HepG2 (cell line): Measurements from ENCODE around the gene AMDHD1. TPM values are rescaled to one million over a fixed set of nuclear protein-coding genes. Genes with fewer than 3 reads are reported as not detected.
A peak's percentile ranks its signal among the peaks of the same experiment; 100 is the strongest.

ENCODE experiments used
- ELF4 ChIP-seq: sonication (generic); formaldehyde crosslinking; IDR thresholded peaks from 2 replicates; pipeline ENCODE4 v1.5.0; 2020; ENCODE audit warnings: missing genetic modification reagents, mild to moderate bottlenecking, moderate library complexity, borderline replicate concordance
- FOXA1 ChIP-seq, 2 experiments: fragments of 450-650 bp in 1 of 2; sonication (generic) in 1 of 2; formaldehyde crosslinking in 1 of 2; IDR thresholded peaks; 2 replicates each; pipeline versions ENCODE4 v1.4.0 to v1.6.1; 2016 to 2020; ENCODE audit warnings: missing genetic modification reagents in 1 of 2
- HMGXB4 ChIP-seq, 2 experiments: sonication (generic) in 1 of 2; formaldehyde crosslinking in 1 of 2; IDR thresholded peaks; 2 replicates each; pipeline versions ENCODE4 v1.4.0 to v1.6.1; 2018 to 2020; ENCODE audit warnings: missing genetic modification reagents in 2 of 2, borderline replicate concordance in 1 of 2, low read depth in 1 of 2, mild to moderate bottlenecking in 1 of 2, missing biosample characterization in 1 of 2
- HOXA7 ChIP-seq: sonication (generic); formaldehyde crosslinking; IDR thresholded peaks from 2 replicates; pipeline ENCODE4 v1.8.1; 2022; ENCODE audit warnings: mild to moderate bottlenecking, missing genetic modification reagents, moderate library complexity
- IKZF5 ChIP-seq: IDR thresholded peaks from 2 replicates; pipeline ENCODE4 v1.6.1; 2018; ENCODE audit warnings: missing genetic modification reagents, mild to moderate bottlenecking, missing compliant biosample characterization
- MAX ChIP-seq: IDR thresholded peaks from 2 replicates; pipeline ENCODE4 v1.6.1; 2012; ENCODE audit warnings: inconsistent platforms
- MBD4 ChIP-seq: IDR thresholded peaks from 2 replicates; pipeline ENCODE4 v1.6.1; 2012; ENCODE audit warnings: low read length, inconsistent platforms, borderline replicate concordance
- PRDM4 ChIP-seq: sonication (generic); formaldehyde crosslinking; IDR thresholded peaks from 2 replicates; pipeline ENCODE4 v1.9.0; 2021; ENCODE audit warnings: missing genetic modification reagents, borderline replicate concordance
- TAF1 ChIP-seq: sonication (generic); formaldehyde crosslinking; IDR thresholded peaks from 2 replicates; pipeline ENCODE4 v1.4.0; 2020; ENCODE audit warnings: missing genetic modification reagents
- TARDBP ChIP-seq: sonication (generic); formaldehyde crosslinking; IDR thresholded peaks from 2 replicates; pipeline ENCODE4 v1.8.0; 2022; ENCODE audit warnings: mild to moderate bottlenecking, missing genetic modification reagents
- ZBTB3 ChIP-seq: sonication (generic); formaldehyde crosslinking; IDR thresholded peaks from 2 replicates; pipeline ENCODE4 v1.4.0; 2020; ENCODE audit warnings: low read depth, mild to moderate bottlenecking, moderate library complexity, missing genetic modification reagents, borderline replicate concordance
- ZBTB7B ChIP-seq: sonication (generic); formaldehyde crosslinking; IDR thresholded peaks from 2 replicates; pipeline ENCODE4 v1.4.0; 2020; ENCODE audit warnings: missing genetic modification reagents
- ZNF280B ChIP-seq: sonication (generic); formaldehyde crosslinking; IDR thresholded peaks from 2 replicates; pipeline ENCODE4 v1.5.0; 2020; ENCODE audit warnings: missing genetic modification reagents, mild to moderate bottlenecking, borderline replicate concordance
- ZNF362 ChIP-seq: sonication (generic); formaldehyde crosslinking; IDR thresholded peaks from 2 replicates; pipeline ENCODE4 v1.4.0; 2020; ENCODE audit warnings: missing genetic modification reagents, mild to moderate bottlenecking, borderline replicate concordance
- ZNF414 ChIP-seq: sonication (generic); formaldehyde crosslinking; IDR thresholded peaks from 2 replicates; pipeline ENCODE4 v1.5.0; 2020; ENCODE audit warnings: missing genetic modification reagents
- ZNF605 ChIP-seq: sonication (generic); formaldehyde crosslinking; IDR thresholded peaks from 2 replicates; pipeline ENCODE4 v1.8.0; 2022; ENCODE audit warnings: mild to moderate bottlenecking, missing genetic modification reagents
- ZNF773 ChIP-seq: sonication (generic); formaldehyde crosslinking; IDR thresholded peaks from 2 replicates; pipeline ENCODE4 v1.4.0; 2020; ENCODE audit warnings: missing genetic modification reagents, borderline replicate concordance
- ZNF780A ChIP-seq: sonication (generic); formaldehyde crosslinking; IDR thresholded peaks from 2 replicates; pipeline ENCODE4 v1.8.0; 2022; ENCODE audit warnings: mild to moderate bottlenecking, missing genetic modification reagents, moderate library complexity
- polyA plus RNA-seq, 8 experiments: library from polyadenylated mRNA; depleted of rRNA in 3 of 8; stranded (reverse) in 7 of 8; unstranded in 1 of 8; fragments of >200 nt; fragmentation: Illumina TruSeq in 4 of 8; extraction: Trizol in 4 of 8; gene quantifications; 2 replicates each; pipeline versions ENCODE4 v1.2.1 to v1.2.3, GENCODE V29; 2011 to 2016; ENCODE audit warnings: low read depth in 4 of 8, missing spikeins in 1 of 8, mixed read lengths in 1 of 8; ENCODE audit not compliant: insufficient read depth in 1 of 8
- total RNA-seq, 5 experiments: library from RNA; depleted of rRNA; stranded (reverse); fragments of >200 nt; fragmentation: Illumina TruSeq; extraction: Trizol; gene quantifications; 2 replicates each; pipeline ENCODE4 v1.2.3, GENCODE V29; 2016; ENCODE audit warnings: low read depth in 1 of 5

AMDHD1 gene
- total and polyA plus RNA-seq, 2 of the 13 experiments (the other 11 are each of a cell fraction or from before 2014, with no cell fraction given): 6.5 to 29.6 TPM

GRCh38 chr12:95942524-95943329, 404 bp upstream of the AMDHD1 start, which contains the start of gene CCDC38 (continued):
- TF ChIP-seq IKZF5 (CRISPR knock-in tag) (peak; percentile 19; the same call in 1 of the 2 replicates), MAX (peak; percentile 60; the same call in 1 of the 2 replicates), PRDM4 (CRISPR knock-in tag) (no peak), FOXA1 (IDR thresholded peaks at IDR 0.05) (no peak), FOXA1 (CRISPR knock-in tag; IDR thresholded peaks at IDR 0.05) (0 out of 2 replicates have a peak, but pooled peaks have one; percentile 16), ELF4 (CRISPR knock-in tag) (no peak), TARDBP (CRISPR knock-in tag) (peak; percentile 77; the same call in 1 of the 2 replicates), ZBTB3 (CRISPR knock-in tag) (no peak), ZNF773 (CRISPR knock-in tag) (no peak), TAF1 (peak; percentile 63), ZNF362 (CRISPR knock-in tag) (no peak), ZNF280B (CRISPR knock-in tag) (peak; percentile 19; the same call in 1 of the 2 replicates), ZBTB7B (peak; percentile 50), MBD4 (no peak), HMGXB4 (CRISPR knock-in tag; IDR thresholded peaks at IDR 0.05; ENCODE audit: borderline replicate concordance in 1 of 2, low read depth in 1 of 2) (peak; percentile 6 to 77; a peak in 1 of 4 replicates), ZNF780A (CRISPR knock-in tag) (no peak), HOXA7 (CRISPR knock-in tag) (no peak), ZNF605 (CRISPR knock-in tag) (no peak), ZNF414 (CRISPR knock-in tag) (no peak)
